GM18505 (cell line): ENCODE measurements around the gene KCNN1.
A peak's percentile ranks its signal among the peaks of the same experiment; 100 is the strongest.

ENCODE experiments used
- ATAC-seq: cut with Tn5 transposase; IDR thresholded peaks from one replicate; pipeline ENCODE4 v1.9.1; 2021; ENCODE audit not compliant: unreplicated experiment
- POLR2A ChIP-seq: IDR thresholded peaks from 4 replicates; pipeline ENCODE4 v1.6.1; 2011; ENCODE audit warnings: borderline replicate concordance; ENCODE audit not compliant: insufficient read depth, insufficient read length; ENCODE audit errors: extremely low read depth

KCNN1 gene

GRCh38 chr19:17942582-17943273 lies 24.2 kb upstream of the KCNN1 start:
- ATAC-seq = no peak
- no peak for TF ChIP-seq POLR2A

DNA sequence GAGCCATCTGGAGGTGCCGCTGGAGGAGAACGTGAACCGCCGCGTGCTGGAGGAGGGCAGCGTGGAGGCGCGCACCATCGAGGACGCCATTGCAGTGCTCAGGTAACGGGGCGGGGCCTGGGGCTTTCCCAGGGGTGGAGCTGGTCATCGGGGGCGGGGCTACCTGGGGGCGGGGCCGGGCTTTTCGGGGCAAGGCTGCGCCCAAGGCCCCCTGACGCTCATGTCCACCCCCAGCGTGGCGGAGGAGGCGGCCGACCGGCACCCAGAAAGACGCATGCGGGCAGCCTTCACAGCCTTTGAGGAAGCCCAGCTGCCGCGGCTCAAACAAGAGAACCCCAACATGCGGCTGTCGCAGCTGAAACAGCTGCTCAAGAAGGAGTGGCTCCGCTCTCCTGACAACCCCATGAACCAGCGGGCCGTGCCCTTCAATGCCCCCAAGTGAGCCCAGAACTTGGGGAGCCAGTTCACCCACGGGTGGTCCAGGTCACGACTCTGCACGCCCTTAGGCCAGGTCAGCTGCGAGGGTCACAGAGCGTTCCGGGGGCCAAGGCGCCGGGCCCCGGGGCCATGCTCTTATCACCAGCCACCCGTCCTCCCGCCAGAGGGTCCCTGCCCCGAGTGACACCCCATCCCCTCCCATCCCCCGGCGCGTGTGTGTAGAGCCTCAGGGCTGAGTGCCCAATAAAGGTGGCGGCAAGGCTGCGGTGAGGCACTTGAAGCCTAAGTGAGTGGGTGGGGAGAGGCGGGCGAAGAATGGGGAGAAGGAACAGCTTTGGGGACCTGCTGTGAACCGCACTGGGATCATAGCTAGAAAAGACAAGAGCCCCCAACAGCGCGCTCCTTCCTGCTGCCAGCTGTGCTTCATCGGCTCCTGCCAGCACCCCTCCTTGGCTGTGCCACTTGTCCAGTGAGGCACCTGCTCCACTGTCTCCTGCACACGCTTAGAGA lies 23.4 kb upstream of the KCNN1 start:
- no peak for TF ChIP-seq POLR2A
- no peak for ATAC-seq

- no peak for ATAC-seq
- no peak for TF ChIP-seq POLR2A
Observed at GRCh38 chr19:17944301-17944700, 22.6 kb upstream of the KCNN1 start.

DNA sequence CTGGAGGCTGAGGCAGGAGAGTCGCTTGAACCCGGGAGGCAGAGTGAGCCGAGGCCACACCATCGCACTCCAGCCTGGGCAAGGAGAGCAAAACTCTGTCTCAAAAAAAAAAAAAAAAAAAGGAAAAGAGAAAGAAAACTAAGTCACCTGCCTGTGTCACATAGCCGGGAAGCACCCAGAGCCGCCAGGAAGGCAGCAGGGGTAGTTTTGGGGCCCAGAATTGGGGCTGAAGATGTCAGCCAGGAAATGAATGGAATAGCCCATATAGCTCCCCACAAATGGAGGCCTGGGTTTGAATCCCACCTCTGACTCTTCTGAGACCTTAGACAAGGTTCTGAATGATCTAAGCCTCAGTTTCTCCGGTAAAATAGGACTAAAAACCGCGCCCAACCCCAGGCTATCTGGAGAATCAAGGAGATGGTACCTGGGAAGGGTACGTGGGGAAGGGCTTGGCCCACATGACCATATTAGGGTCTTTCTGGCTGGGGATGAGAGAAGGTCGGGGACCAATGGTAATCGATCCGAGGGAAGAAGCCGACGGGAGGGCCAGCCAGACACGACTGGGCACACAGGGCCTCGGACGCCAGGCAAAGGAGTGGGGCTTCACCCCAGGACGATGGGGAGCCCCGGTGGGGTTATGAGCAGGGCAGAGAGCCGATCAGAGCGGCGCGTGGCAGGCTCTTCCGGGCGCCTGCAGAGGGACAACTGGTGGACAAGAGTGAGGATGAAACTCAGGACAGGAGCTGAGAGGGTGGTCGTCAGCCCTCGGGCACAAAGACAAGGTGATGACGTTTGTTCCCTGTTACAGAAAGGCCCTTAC lies 19.7 kb upstream of the KCNN1 start:
- ATAC-seq = peak; percentile 31
- no peak for TF ChIP-seq POLR2A

DNA sequence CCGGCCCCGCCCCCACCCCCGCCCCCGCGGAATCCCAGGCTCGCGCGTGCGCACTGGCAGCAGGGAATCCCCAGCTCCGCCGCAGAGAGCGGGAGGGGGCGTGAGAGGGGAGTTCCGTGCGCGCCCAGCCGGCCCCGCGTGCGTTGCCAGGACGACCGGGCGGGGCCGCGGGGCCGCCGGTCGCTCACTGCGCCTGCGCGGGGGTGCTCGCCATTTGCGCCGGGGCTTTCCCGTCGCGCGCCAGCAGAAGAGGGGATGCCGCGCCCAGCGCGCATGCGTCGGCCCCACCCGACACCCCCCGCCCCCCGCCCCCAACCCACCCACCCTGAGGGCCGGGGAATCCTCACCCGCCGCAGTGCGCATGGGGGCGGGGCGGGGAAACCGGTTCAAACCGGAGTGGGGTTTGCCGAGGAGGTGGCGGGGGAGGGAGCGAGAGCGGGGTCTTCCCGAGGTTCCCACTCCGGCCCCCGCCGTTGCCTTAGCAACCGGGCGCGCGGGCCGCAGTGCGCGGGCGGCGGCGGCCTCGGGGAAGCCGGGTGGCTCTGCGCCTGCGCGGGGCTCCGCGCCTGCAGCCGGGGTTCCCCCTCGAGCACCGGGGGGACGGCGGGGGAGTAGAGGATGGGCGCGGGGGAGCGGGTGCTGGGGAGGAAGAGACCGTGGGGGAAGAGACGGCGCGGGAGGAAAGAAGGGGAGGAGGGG lies 18.9 kb upstream of the KCNN1 start:
- peak; percentile 51 for ATAC-seq

GRCh38 chr19:17948514-17948900 lies 18.4 kb upstream of the KCNN1 start:
- no peak for ATAC-seq
- TF ChIP-seq POLR2A = no peak

More for the DNA sequence above, 18.9 kb upstream of the KCNN1 start:
- TF ChIP-seq POLR2A = no peak

- ATAC-seq = no peak
- no peak for TF ChIP-seq POLR2A
Observed at GRCh38 chr19:17948931-17949930, 17.7 kb upstream of the KCNN1 start.

GRCh38 chr19:17949956-17950309 lies 17.0 kb upstream of the KCNN1 start:
- no peak for TF ChIP-seq POLR2A
- ATAC-seq = no peak

DNA sequence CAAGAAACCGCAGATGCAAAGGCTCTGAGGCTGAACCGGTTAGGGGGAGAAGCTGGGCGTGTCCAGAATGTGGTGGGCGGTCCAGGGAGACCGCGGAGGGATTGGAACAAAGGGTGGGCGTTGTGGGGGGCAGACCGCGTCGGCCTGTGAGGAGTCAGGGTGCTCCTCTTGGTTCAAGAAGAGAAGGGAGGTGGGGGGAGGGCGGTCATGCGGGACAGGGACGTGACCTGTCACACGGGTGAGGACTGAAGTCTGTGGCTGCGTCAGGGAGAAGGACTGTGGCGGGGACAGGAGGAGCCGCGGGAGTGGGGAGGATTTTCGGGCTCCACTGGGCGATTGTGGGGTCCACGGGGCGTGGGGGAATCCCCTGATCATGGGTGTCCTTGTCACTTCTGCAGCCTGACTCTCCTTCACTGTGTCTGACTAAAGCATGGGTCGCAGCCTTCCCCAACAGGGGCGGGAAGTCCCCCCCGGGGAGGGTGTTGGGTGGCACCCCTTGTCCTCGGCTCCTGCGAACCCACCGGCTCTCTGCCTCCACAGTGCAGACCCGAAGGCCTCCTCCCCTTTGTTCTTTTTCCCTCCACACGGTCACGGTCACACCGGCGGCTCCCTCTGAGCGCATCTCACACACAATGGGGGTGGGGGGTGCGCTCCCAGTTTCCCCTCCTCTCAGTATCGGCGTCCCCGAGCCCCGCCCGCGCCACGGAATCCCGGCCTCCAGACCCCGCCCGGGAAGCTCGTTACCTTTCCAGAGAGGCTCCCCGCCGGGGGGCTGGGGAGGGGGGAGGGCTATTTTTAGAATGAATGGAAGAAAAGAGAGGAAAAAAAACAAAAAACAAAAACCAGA lies 16.4 kb upstream of the KCNN1 start:
- ATAC-seq = no peak
- TF ChIP-seq POLR2A = no peak

GRCh38 chr19:17951157-17951989 lies 15.5 kb upstream of the KCNN1 start:
- ATAC-seq = no peak
- TF ChIP-seq POLR2A = no peak
